Trophoblast cell (in vitro differentiated cells and primary cell): ENCODE results near the gene SRR.

Experiments
- DNase-seq, 2 donors: peaks; one replicate each; pipeline ENCODE4 v3.0.0-alpha.2; 2016
- H2AFZ ChIP-seq: 2 replicates; pipeline ENCODE4 v1.6.1; 2013; ENCODE audit warnings: low read length, moderate library complexity, mild to moderate bottlenecking; ENCODE audit not compliant: insufficient read depth, poor library complexity
- H2AK5ac ChIP-seq: 2 replicates; pipeline ENCODE4 v1.6.1; 2013; ENCODE audit warnings: mild to moderate bottlenecking, low read length
- H2BK120ac ChIP-seq: 2 replicates; pipeline ENCODE4 v1.6.1; 2013; ENCODE audit warnings: low read length, mild to moderate bottlenecking, moderate library complexity; ENCODE audit not compliant: insufficient read depth, poor library complexity
- H2BK12ac ChIP-seq: 2 replicates; pipeline ENCODE4 v1.6.1; 2013; ENCODE audit warnings: mild to moderate bottlenecking, low read length, moderate library complexity
- H2BK5ac ChIP-seq: 2 replicates; pipeline ENCODE4 v1.6.1; 2013; ENCODE audit warnings: low read length, low read depth, moderate library complexity, mild to moderate bottlenecking; ENCODE audit not compliant: poor library complexity
- H3K14ac ChIP-seq: 2 replicates; pipeline ENCODE4 v1.6.1; 2013; ENCODE audit warnings: mild to moderate bottlenecking, low read length
- H3K18ac ChIP-seq: 2 replicates; pipeline ENCODE4 v1.6.1; 2013; ENCODE audit warnings: mild to moderate bottlenecking, low read length
- H3K23ac ChIP-seq: 2 replicates; pipeline ENCODE4 v1.6.1; 2013; ENCODE audit warnings: low read length
- H3K27ac ChIP-seq: 2 replicates; pipeline ENCODE4 v1.5.1; 2013; ENCODE audit warnings: low read depth, mild to moderate bottlenecking, inconsistent platforms, low read length, moderate library complexity
- H3K27me3 ChIP-seq: 2 replicates; pipeline ENCODE4 v1.6.1; 2013; ENCODE audit warnings: inconsistent platforms, mild to moderate bottlenecking, low read length, moderate library complexity; ENCODE audit not compliant: insufficient read depth
- H3K36me3 ChIP-seq, 2 experiments: 1 replicate in 1 of 2; 2 replicates in 1 of 2; pipeline ENCODE4 v1.6.1; 2013; ENCODE audit warnings: low read length in 2 of 2, mild to moderate bottlenecking in 2 of 2, moderate library complexity in 1 of 2; ENCODE audit not compliant: insufficient read depth in 2 of 2, control insufficient read depth in 1 of 2
- H3K4ac ChIP-seq: 2 replicates; pipeline ENCODE4 v1.6.1; 2013; ENCODE audit warnings: low read depth, mild to moderate bottlenecking, low read length, moderate library complexity
- H3K4me1 ChIP-seq, 2 experiments: 1 replicate in 1 of 2; 2 replicates in 1 of 2; pipeline ENCODE4 v1.6.1; 2013; ENCODE audit warnings: low read length in 2 of 2, mild to moderate bottlenecking in 2 of 2, moderate library complexity in 1 of 2; ENCODE audit not compliant: insufficient read depth in 2 of 2, control insufficient read depth in 1 of 2
- H3K4me2 ChIP-seq: 2 replicates; pipeline ENCODE4 v1.6.1; 2013; ENCODE audit warnings: inconsistent platforms, mild to moderate bottlenecking, low read length, moderate library complexity
- H3K4me3 ChIP-seq: 2 replicates; pipeline ENCODE4 v1.5.1; 2013; ENCODE audit warnings: mild to moderate bottlenecking, low read depth, low read length, inconsistent platforms
- H3K79me1 ChIP-seq: one replicate; pipeline ENCODE4 v1.6.1; 2013; ENCODE audit warnings: low read length
- H3K79me2 ChIP-seq: 2 replicates; pipeline ENCODE4 v1.6.1; 2013; ENCODE audit warnings: low read length, mild to moderate bottlenecking; ENCODE audit not compliant: control insufficient read depth, insufficient read depth, poor library complexity
- H3K9ac ChIP-seq: 2 replicates; pipeline ENCODE4 v1.6.1; 2013; ENCODE audit warnings: mild to moderate bottlenecking, low read length
- H3K9me3 ChIP-seq: 2 replicates; pipeline ENCODE4 v1.6.1; 2013; ENCODE audit warnings: low read depth, mild to moderate bottlenecking, control low read depth, inconsistent platforms, low read length; ENCODE audit not compliant: insufficient read depth
- H4K12ac ChIP-seq: 2 replicates; pipeline ENCODE4 v1.6.1; 2013; ENCODE audit warnings: low read depth, mild to moderate bottlenecking, low read length, moderate library complexity
- H4K8ac ChIP-seq: 2 replicates; pipeline ENCODE4 v1.6.1; 2013; ENCODE audit warnings: low read depth, mild to moderate bottlenecking, low read length, moderate library complexity
- H4K91ac ChIP-seq: one replicate; pipeline ENCODE4 v1.6.1; 2013; ENCODE audit warnings: low read depth, mild to moderate bottlenecking, low read length, moderate library complexity
- WGBS: extraction: QIAGEN DNeasy Blood & Tissue Kit; methylation state at CpG from one replicate; pipeline ENCODE4 v1.1.7; 2013; ENCODE audit warnings: missing lambda C conversion rate; ENCODE audit not compliant: insufficient read length, insufficient coverage; ENCODE audit errors: extremely low coverage; 5-methylcytosine and 5-hydroxymethylcytosine counted together

SRR gene

DNA sequence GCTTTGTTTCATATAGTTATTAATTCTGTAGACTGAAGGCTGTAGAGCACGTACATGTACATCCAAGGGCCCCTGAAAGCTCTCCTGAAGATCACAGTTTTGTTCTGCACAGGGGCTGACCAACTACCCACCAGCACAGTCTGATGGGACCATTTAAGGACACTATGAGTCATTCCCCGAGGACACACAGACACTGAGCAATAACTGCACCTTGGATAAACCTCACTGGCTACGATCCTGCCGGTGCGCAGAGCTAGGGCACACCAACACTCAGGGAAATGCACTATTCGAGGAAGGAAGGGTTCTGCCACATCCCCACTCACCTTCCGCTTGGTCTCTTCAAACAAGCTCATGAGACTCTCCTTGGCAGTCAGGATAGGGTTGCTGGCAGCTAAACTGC, 20.4 kb upstream of the SRR start:
- no peak overlapping the region for H3K14ac ChIP-seq
- H4K91ac ChIP-seq: no peak overlapping the region
- no peak overlapping the region for H2BK120ac ChIP-seq
- H4K12ac ChIP-seq: no peak overlapping the region
- no peaks in the 10 kb centered on the region for H3K79me2 ChIP-seq
- H3K9me3 ChIP-seq: no peaks in the 10 kb centered on the region
- WGBS: no CpG with 5 or more reads among the region's 7 CpGs
- H3K36me3 ChIP-seq: peaks cover 32 to 39% of the 10 kb centered on the region in 2 experiments
- no peak overlapping the region for H3K18ac ChIP-seq
- no peak overlapping the region for H3K4ac ChIP-seq
- no peaks in the 10 kb centered on the region for H3K27me3 ChIP-seq
- H3K23ac ChIP-seq: no peak overlapping the region
- H2BK5ac ChIP-seq: no peak overlapping the region
- no peak overlapping the region for H3K4me3 ChIP-seq
- H2AFZ ChIP-seq: no peak overlapping the region
- H3K4me1 ChIP-seq: no peaks in the 10 kb centered on the region
- no peak overlapping the region for H3K4me2 ChIP-seq
- no peak overlapping the region for H2BK12ac ChIP-seq
- no peaks in the 10 kb centered on the region for H3K79me1 ChIP-seq
- DNase-seq: peak; percentile 31 to 33
- H3K9ac ChIP-seq: no peak overlapping the region
- no peak overlapping the region for H3K27ac ChIP-seq
- no peak overlapping the region for H4K8ac ChIP-seq
- no peak overlapping the region for H2AK5ac ChIP-seq

DNA sequence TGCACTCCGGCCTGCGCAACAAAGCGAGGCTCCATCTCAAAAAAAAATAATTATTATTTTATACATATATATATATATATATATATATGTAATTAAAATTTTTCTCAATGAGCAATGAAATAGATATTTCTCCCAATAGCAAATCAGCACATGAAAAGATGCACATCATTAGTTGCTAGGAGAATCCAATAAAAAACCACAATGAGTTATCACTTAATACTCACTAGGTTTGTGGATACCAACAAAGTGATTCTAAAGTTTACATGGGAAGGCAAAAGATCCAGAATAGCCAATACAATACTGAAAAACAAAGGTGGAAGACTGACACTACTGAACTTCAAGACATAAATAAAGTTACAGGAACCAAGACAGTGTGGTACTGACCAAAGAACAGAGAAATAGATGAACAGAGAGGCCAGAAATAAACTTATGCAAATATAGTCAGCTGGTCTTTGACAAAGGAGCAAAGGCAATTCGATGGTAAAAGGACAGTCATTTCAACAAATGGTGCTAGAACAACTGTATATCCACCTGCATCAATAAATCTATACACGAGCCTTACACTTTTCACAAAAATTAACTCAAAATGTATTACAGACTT, 13.8 kb upstream of the SRR start:
- DNase-seq: no peak
- Histone ChIP-seq H2AFZ (no peak overlapping the region), H3K23ac (no peak overlapping the region), H3K18ac (no peak overlapping the region), H2AK5ac (no peak overlapping the region), H3K4me3 (no peak overlapping the region), H3K9ac (no peak overlapping the region), H4K8ac (no peak overlapping the region), H3K36me3 (peaks cover 19 to 32% of the 10 kb centered on the region in 2 experiments), H4K12ac (no peak overlapping the region), H3K9me3 (no peaks in the 10 kb centered on the region), H3K27me3 (no peaks in the 10 kb centered on the region), H3K4ac (no peak overlapping the region), H3K27ac (no peak overlapping the region), H2BK120ac (no peak overlapping the region), H3K14ac (no peak overlapping the region), H3K79me2 (no peaks in the 10 kb centered on the region), H3K4me2 (no peak overlapping the region), H4K91ac (no peak overlapping the region), H3K79me1 (no peaks in the 10 kb centered on the region), H2BK5ac (no peak overlapping the region), H3K4me1 (peaks cover 6 to 9% of the 10 kb centered on the region in 2 experiments), H2BK12ac (no peak overlapping the region)
- no CpG with 5 or more reads among the region's 5 CpGs for WGBS

- Histone ChIP-seq H4K12ac (no peak overlapping the region), H3K18ac (no peak overlapping the region), H2BK12ac (no peak overlapping the region), H4K8ac (no peak overlapping the region), H3K14ac (no peak overlapping the region), H3K4me2 (no peak overlapping the region), H3K27me3 (no peaks in the 10 kb centered on the region), H2BK5ac (no peak overlapping the region), H3K79me1 (no peaks in the 10 kb centered on the region), H3K27ac (peak overlapping the region; percentile 3), H3K4me1 (peaks cover 6 to 9% of the 10 kb centered on the region in 2 experiments), H4K91ac (no peak overlapping the region), H2AFZ (no peak overlapping the region), H3K23ac (no peak overlapping the region), H3K79me2 (no peaks in the 10 kb centered on the region), H2BK120ac (no peak overlapping the region), H3K36me3 (peaks cover 24 to 45% of the 10 kb centered on the region in 2 experiments), H3K4ac (no peak overlapping the region), H3K4me3 (no peak overlapping the region), H3K9ac (no peak overlapping the region), H2AK5ac (no peak overlapping the region), H3K9me3 (no peaks in the 10 kb centered on the region)
- DNase-seq: peak in 1 of 2 donors; percentile 65
- WGBS: no CpG with 5 or more reads among the region's 2 CpGs
These were observed 11.7 kb upstream of the SRR start for GRCh38 chr17:2292100-2292499.

GRCh38 chr17:2295575-2295974, 8.2 kb upstream of the SRR start:
- H3K9me3 ChIP-seq: no peaks in the 10 kb centered on the region
- H3K4me3 ChIP-seq: no peak overlapping the region
- H2AK5ac ChIP-seq: no peak overlapping the region
- no peaks in the 10 kb centered on the region for H3K79me1 ChIP-seq
- H3K23ac ChIP-seq: no peak overlapping the region
- no peak overlapping the region for H4K12ac ChIP-seq
- no peaks in the 10 kb centered on the region for H3K79me2 ChIP-seq
- H3K18ac ChIP-seq: no peak overlapping the region
- WGBS: no CpG with 5 or more reads among the region's 1 CpG
- H3K4me1 ChIP-seq: peaks cover 6 to 9% of the 10 kb centered on the region in 2 experiments
- no peak overlapping the region for H3K4ac ChIP-seq
- H3K27me3 ChIP-seq: no peaks in the 10 kb centered on the region
- no peak for DNase-seq
- H3K27ac ChIP-seq: no peak overlapping the region
- H2BK12ac ChIP-seq: no peak overlapping the region
- no peak overlapping the region for H3K4me2 ChIP-seq
- no peak overlapping the region for H4K8ac ChIP-seq
- no peak overlapping the region for H2BK120ac ChIP-seq
- H3K36me3 ChIP-seq: peaks cover 25 to 56% of the 10 kb centered on the region in 2 experiments
- no peak overlapping the region for H4K91ac ChIP-seq
- H2BK5ac ChIP-seq: no peak overlapping the region
- H3K14ac ChIP-seq: no peak overlapping the region
- no peak overlapping the region for H2AFZ ChIP-seq
- H3K9ac ChIP-seq: no peak overlapping the region
